ENCODE measurements around the gene USP27X.

The USP27X gene

GRCh38 chrX:49868739-49869138 lies 10.5 kb upstream of the USP27X start:
- H3K9me3 ChIP-seq (ENCODE audit: insufficient read depth, low read depth, low read length) = no peaks in the 10 kb centered on the region
- H3K36me3 ChIP-seq (ENCODE audit: insufficient read depth, low read length) = no peaks in the 10 kb centered on the region
- H3K79me2 ChIP-seq (ENCODE audit: insufficient read depth, low read length) = no peaks in the 10 kb centered on the region
- TF ChIP-seq, protein P1, sequence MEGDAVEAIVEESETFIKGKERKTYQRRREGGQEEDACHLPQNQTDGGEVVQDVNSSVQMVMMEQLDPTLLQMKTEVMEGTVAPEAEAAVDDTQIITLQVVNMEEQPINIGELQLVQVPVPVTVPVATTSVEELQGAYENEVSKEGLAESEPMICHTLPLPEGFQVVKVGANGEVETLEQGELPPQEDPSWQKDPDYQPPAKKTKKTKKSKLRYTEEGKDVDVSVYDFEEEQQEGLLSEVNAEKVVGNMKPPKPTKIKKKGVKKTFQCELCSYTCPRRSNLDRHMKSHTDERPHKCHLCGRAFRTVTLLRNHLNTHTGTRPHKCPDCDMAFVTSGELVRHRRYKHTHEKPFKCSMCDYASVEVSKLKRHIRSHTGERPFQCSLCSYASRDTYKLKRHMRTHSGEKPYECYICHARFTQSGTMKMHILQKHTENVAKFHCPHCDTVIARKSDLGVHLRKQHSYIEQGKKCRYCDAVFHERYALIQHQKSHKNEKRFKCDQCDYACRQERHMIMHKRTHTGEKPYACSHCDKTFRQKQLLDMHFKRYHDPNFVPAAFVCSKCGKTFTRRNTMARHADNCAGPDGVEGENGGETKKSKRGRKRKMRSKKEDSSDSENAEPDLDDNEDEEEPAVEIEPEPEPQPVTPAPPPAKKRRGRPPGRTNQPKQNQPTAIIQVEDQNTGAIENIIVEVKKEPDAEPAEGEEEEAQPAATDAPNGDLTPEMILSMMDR (conservative IDR thresholded peaks at IDR 0.05; ENCODE audit: low read length) = no peak
- TF ChIP-seq EZH2phosphoT487 (IDR thresholded peaks at IDR 0.05; ENCODE audit: borderline replicate concordance) = no peak
- no peaks in the 10 kb centered on the region for H3K27me3 ChIP-seq (ENCODE audit: insufficient read depth, low read length, poor library complexity, severe bottlenecking)
- H3F3A ChIP-seq (ENCODE audit: low read depth) = no peaks in the 10 kb centered on the region
- H3K4me3 ChIP-seq (ENCODE audit: low read length, poor library complexity, severe bottlenecking) = no peak overlapping the region
- no peak overlapping the region for H3K9ac ChIP-seq (ENCODE audit: low read depth, low read length, poor library complexity, severe bottlenecking)
- H3K4me2 ChIP-seq (ENCODE audit: low read depth, low read length, poor library complexity, severe bottlenecking) = no peak overlapping the region
- no peaks in the 10 kb centered on the region for H3K4me1 ChIP-seq (ENCODE audit: insufficient read depth, low read length, poor library complexity, severe bottlenecking)
- H4K20me1 ChIP-seq (ENCODE audit: insufficient read depth, low read length, poor library complexity, severe bottlenecking) = no peaks in the 10 kb centered on the region
- no peak overlapping the region for H2AFZ ChIP-seq (ENCODE audit: low read length)
- no peaks in the 10 kb centered on the region for H3K9me2 ChIP-seq (replicated peaks; ENCODE audit: low read depth, low read length)

GRCh38 chrX:49876750-49877149 lies 2.5 kb upstream of the USP27X start:
- Histone ChIP-seq H2AFZ (ENCODE audit: low read length) (no peak overlapping the region), H3K9me2 (replicated peaks; ENCODE audit: low read depth, low read length) (no peaks in the 10 kb centered on the region), H3K4me3 (ENCODE audit: low read length, poor library complexity, severe bottlenecking) (no peak overlapping the region), H4K20me1 (ENCODE audit: insufficient read depth, low read length, poor library complexity, severe bottlenecking) (no peaks in the 10 kb centered on the region), H3K79me2 (ENCODE audit: insufficient read depth, low read length) (0 out of 2 replicates have a peak, but pooled peaks cover 4% of the 10 kb centered on the region), H3K9me3 (ENCODE audit: insufficient read depth, low read depth, low read length) (no peaks in the 10 kb centered on the region), H3F3A (ENCODE audit: low read depth) (no peaks in the 10 kb centered on the region), H3K9ac (ENCODE audit: low read depth, low read length, poor library complexity, severe bottlenecking) (no peak overlapping the region), H3K4me1 (ENCODE audit: insufficient read depth, low read length, poor library complexity, severe bottlenecking) (peaks cover 6% of the 10 kb centered on the region), H3K4me2 (ENCODE audit: low read depth, low read length, poor library complexity, severe bottlenecking) (no peak overlapping the region), H3K27me3 (ENCODE audit: insufficient read depth, low read length, poor library complexity, severe bottlenecking) (no peaks in the 10 kb centered on the region), H3K36me3 (ENCODE audit: insufficient read depth, low read length) (no peaks in the 10 kb centered on the region)
- TF ChIP-seq EZH2phosphoT487 (IDR thresholded peaks at IDR 0.05; ENCODE audit: borderline replicate concordance) = no peak
- TF ChIP-seq, protein P1 (conservative IDR thresholded peaks at IDR 0.05; ENCODE audit: low read length) = peak; percentile 53

- Histone ChIP-seq H2AFZ (ENCODE audit: low read length) (no peak overlapping the region), H3K4me2 (ENCODE audit: low read depth, low read length, poor library complexity, severe bottlenecking) (no peak overlapping the region), H3F3A (ENCODE audit: low read depth) (no peaks in the 10 kb centered on the region), H3K9me3 (ENCODE audit: insufficient read depth, low read depth, low read length) (no peaks in the 10 kb centered on the region), H3K4me3 (ENCODE audit: low read length, poor library complexity, severe bottlenecking) (no peak overlapping the region), H3K9ac (ENCODE audit: low read depth, low read length, poor library complexity, severe bottlenecking) (no peak overlapping the region), H3K27me3 (ENCODE audit: insufficient read depth, low read length, poor library complexity, severe bottlenecking) (no peaks in the 10 kb centered on the region), H3K4me1 (ENCODE audit: insufficient read depth, low read length, poor library complexity, severe bottlenecking) (peaks cover 6% of the 10 kb centered on the region), H3K79me2 (ENCODE audit: insufficient read depth, low read length) (0 out of 2 replicates have a peak, but pooled peaks cover 4% of the 10 kb centered on the region), H4K20me1 (ENCODE audit: insufficient read depth, low read length, poor library complexity, severe bottlenecking) (no peaks in the 10 kb centered on the region), H3K9me2 (replicated peaks; ENCODE audit: low read depth, low read length) (no peaks in the 10 kb centered on the region), H3K36me3 (ENCODE audit: insufficient read depth, low read length) (no peaks in the 10 kb centered on the region)
- no peak for TF ChIP-seq EZH2phosphoT487 (IDR thresholded peaks at IDR 0.05; ENCODE audit: borderline replicate concordance)
- TF ChIP-seq, protein P1 (conservative IDR thresholded peaks at IDR 0.05; ENCODE audit: low read length) = no peak
Observed at GRCh38 chrX:49877397-49878101, 1.7 kb upstream of the USP27X start.
